Fibroblast of the aortic adventitia (primary cell): Measurements from ENCODE around the gene PFKFB3. TPM values are rescaled to one million over a fixed set of nuclear protein-coding genes. Genes with fewer than 3 reads are reported as not detected.
A peak's percentile ranks its signal among the peaks of the same experiment; 100 is the strongest.

Experiments used
- DNase-seq: peaks from one replicate; pipeline ENCODE4 v3.0.0-alpha.2; 2010; ENCODE audit warnings: low read depth
- H3K4me3 ChIP-seq: 2 replicates; pipeline ENCODE4 v1.5.1; 2011; ENCODE audit warnings: low read depth, mild to moderate bottlenecking, control low read depth, low read length, moderate library complexity
- CTCF ChIP-seq: IDR thresholded peaks from 2 replicates; pipeline ENCODE4 v1.5.1; 2011; ENCODE audit warnings: mild to moderate bottlenecking, low read length, control low read depth, inconsistent platforms; ENCODE audit not compliant: insufficient read depth
- total RNA-seq: library from RNA; depleted of rRNA; stranded (reverse); fragments of >200 nt; gene quantifications from 2 replicates; pipeline ENCODE4 v1.2.3, GENCODE V29; 2012; ENCODE audit warnings: low replicate concordance

The PFKFB3 gene
- total RNA-seq, 1 donor = 23.0 TPM

GRCh38 chr10:6219494-6219836 is 16.7 kb downstream of the PFKFB3 start:
- DNase-seq = no peak

GRCh38 chr10:6220418-6221191 is 17.9 kb downstream of the PFKFB3 start:
- no peak for TF ChIP-seq CTCF
- DNase-seq = no peak
- no peak overlapping the region for H3K4me3 ChIP-seq

More at GRCh38 chr10:6219494-6219836, 16.7 kb downstream of the PFKFB3 start:
- H3K4me3 ChIP-seq = no peak overlapping the region
- no peak for TF ChIP-seq CTCF

GRCh38 chr10:6221192-6221940 is 18.6 kb downstream of the PFKFB3 start:
- no peak for DNase-seq
- H3K4me3 ChIP-seq = no peak overlapping the region
- no peak for TF ChIP-seq CTCF

GRCh38 chr10:6221971-6222751 is 19.4 kb downstream of the PFKFB3 start:
- peak; percentile 45 for DNase-seq
- no peak overlapping the region for H3K4me3 ChIP-seq
- no peak for TF ChIP-seq CTCF

GRCh38 chr10:6222755-6223154 is 20.0 kb downstream of the PFKFB3 start:
- no peak overlapping the region for H3K4me3 ChIP-seq
- TF ChIP-seq CTCF = no peak
- DNase-seq = no peak

- no peak for TF ChIP-seq CTCF
These were observed 21.2 kb downstream of the PFKFB3 start for GRCh38 chr10:6223981-6224380.

More at GRCh38 chr10:6223981-6224380, 21.2 kb downstream of the PFKFB3 start:
- DNase-seq = no peak
- H3K4me3 ChIP-seq = no peak overlapping the region
